Midbrain (tissue), 1 donor: Measurements from ENCODE around the gene RBM25.
A peak's percentile ranks its signal among the peaks of the same experiment; 100 is the strongest.

ENCODE experiments used
- DNase-seq: peaks from one replicate; lab custom pipeline; 2025; lab: John Stamatoyannopoulos, UW

Gene RBM25

GRCh38 chr14:73102806-73103497, 44.6 kb downstream of the RBM25 start:
- DNase-seq, result no peak

DNA sequence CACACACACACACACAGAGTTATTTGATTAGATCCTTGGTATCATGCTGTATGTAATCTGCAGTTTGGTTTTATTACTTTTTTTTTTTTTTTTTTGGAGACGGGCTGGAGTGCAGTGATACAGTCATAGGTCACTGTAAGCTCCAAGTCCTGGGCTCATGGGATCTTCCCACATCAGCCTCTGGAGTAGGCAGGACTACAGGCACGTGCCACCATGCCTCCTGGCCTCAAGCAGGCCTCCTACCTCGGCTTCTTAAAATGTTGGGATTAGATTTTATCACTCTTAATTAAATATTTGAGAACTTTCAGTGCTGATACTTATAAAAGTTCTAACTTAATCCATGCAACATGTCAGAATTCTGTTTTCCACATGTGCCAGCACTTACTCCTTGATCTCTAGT, 46.7 kb downstream of the RBM25 start:
- DNase-seq, result no peak

GRCh38 chr14:73105727-73106126, 47.4 kb downstream of the RBM25 start:
- DNase-seq, result no peak

DNA sequence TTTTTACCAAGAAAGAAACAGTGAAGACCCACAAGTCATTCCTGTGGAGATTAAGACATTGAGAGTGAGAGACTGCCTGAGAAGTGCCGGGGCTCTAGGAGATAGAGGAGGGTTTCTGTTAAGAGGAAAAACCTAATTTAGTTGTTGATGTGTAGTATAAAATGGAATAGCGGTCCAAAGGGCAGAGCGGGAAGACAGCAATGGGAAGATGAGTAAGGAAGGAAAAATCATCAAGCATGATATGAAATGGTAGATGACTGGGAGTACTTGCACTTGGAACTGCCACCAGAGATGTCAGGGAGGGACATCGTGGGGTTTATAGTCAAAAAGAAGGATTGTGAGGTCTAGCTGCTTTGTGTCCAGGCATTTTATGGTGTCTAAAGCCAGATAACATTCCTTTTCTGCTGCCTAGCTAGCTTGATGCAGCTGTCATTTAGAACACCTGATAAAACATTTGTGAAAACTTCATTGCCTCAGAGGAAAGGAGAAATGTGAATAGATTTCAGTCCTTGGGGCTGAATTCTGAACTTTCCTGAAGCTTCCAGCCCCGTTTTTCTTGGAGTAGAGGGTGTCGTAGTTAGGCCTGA, 57.8 kb downstream of the RBM25 start:
- no peak for DNase-seq

DNA sequence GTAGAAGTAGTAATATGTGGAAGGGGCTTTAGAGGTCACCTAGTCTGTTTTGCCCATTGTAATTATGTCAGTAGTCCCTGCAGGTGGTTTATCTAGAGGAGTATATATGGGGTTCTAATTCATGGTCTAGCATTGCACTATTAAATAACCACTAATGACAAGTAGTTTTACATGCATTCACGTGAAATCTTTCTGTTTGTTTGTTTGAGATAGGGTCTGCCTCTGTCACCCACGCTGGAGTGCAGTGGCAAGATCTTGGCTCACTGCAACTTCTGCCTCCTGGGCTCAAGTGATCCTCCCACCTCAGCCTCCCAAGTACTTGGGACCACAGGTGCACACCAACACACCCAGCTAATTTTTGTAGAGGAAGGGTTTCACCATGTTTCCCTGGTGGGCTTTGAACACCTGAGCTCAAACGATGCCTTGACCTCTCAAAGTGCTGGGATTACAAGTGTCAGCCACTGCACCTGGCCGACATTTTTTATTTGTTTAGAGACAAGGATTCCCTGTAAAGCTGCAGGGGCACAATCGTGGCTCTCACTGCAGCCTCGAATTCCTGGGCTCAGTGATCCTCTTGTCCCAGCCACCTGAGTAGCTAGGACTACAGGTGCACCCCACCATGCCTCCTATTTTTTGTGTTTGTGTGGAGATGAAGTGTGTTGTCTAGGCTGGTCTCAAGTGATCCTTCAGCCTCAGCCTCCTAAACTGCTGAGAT, 66.0 kb downstream of the RBM25 start:
- DNase-seq, result no peak

GRCh38 chr14:73125169-73125588, 66.8 kb downstream of the RBM25 start:
- DNase-seq, result no peak

DNA sequence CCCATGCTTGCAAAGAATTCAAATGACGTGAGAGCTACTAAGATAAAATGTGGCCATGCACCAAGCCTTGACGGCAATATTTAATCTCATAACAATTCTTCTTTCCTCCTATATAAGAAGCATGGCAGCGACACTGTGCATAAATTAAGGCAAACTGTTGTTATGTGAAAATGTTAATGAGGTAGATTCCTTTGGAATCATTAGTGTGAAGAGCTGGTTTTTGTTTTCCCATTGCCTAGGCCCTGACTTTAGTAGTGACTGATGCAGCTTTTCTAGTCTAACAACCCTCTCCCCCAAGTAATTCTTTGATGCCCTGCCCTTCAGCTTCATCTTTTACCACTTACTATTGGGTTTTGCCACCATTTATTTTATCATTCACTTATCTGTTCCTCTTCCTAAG, 67.4 kb downstream of the RBM25 start:
- DNase-seq, result no peak

- DNase-seq, result no peak
Observed at GRCh38 chr14:73133795-73134194, 75.5 kb downstream of the RBM25 start.

- DNase-seq, result no peak
Observed at GRCh38 chr14:73136085-73136386, 77.7 kb downstream of the RBM25 start.

DNA sequence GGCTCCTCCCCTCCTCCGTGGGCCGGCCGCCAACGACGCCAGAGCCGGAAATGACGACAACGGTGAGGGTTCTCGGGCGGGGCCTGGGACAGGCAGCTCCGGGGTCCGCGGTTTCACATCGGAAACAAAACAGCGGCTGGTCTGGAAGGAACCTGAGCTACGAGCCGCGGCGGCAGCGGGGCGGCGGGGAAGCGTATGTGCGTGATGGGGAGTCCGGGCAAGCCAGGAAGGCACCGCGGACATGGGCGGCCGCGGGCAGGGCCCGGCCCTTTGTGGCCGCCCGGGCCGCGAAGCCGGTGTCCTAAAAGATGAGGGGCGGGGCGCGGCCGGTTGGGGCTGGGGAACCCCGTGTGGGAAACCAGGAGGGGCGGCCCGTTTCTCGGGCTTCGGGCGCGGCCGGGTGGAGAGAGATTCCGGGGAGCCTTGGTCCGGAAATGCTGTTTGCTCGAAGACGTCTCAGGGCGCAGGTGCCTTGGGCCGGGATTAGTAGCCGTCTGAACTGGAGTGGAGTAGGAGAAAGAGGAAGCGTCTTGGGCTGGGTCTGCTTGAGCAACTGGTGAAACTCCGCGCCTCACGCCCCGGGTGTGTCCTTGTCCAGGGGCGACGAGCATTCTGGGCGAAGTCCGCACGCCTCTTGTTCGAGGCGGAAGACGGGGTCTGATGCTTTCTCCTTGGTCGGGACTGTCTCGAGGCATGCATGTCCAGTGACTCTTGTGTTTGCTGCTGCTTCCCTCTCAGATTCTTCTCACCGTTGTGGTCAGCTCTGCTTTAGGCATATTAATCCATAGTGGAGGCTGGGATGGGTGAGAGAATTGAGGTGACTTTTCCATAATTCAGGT, 78.3 kb downstream of the RBM25 start, which contains the start of gene PSEN1:
Gene PSEN1, plus strand, starts transcription at position 121 of the 839 bp plus-strand sequence. CDS start 11,513 bp downstream, outside the sequence.
- DNase-seq, result peak; percentile 97

GRCh38 chr14:73140811-73141323, 82.5 kb downstream of the RBM25 start:
- no peak for DNase-seq

GRCh38 chr14:73142216-73142615, 83.9 kb downstream of the RBM25 start:
- DNase-seq, result peak; percentile 51

DNA sequence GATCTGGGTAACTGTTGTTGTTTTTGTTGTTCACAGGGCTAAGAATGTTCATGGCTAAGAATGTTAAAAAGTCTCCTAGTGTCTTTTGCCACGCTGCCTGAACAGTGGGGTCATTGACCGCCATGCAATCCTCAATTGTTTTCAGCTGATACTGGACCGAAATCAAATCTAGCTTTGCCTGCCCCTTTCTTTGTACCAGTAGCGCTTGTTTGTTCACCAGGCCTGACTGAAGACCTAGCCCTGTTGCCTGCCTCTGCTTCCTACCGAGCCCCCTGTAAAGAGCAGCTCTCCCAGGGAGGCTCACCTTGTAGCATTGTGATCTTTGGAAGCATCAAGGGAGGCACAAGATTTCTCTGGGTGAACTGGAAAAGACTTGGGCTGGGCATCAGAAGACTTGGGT, 84.7 kb downstream of the RBM25 start:
- peak; percentile 83 for DNase-seq

- no peak for DNase-seq
Observed at GRCh38 chr14:73143617-73144016, 85.3 kb downstream of the RBM25 start.

DNA sequence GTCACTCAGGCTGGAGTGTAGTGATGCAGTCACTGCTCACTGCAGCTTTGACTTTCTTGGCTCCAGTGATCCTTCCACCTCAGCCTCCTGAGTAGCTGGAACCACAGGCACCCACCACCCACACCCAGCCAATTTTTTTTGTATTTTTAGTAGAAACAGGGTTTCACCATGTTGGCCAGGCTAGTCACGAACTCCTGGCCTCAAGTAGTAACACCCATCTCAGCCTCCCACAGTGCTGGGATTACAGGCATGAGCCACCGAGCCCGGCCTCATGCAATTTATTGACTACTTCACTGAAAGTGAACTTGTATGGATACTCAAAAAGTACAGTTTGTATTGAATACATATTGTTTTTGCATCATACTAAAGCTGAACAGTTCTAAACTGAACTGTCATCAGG, 87.0 kb downstream of the RBM25 start:
- no peak for DNase-seq

DNA sequence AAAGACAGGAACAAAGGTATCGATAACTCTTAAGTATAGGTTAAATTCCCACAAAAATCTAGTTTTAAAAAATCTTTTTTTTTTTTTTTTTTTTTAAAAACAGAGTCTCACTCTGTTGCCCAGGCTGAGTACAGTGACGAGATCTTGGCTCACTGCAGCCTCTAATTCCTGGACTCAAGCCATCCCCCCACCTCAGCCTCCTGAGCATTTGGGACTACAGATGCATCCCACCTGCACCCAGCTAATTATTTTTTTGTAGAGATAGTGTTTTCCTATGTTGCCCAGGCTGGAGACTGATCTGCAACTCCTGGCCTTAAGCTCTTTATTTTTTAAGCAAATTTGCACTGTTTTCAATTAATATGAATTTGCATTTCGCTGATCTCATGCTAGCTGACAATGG, 87.8 kb downstream of the RBM25 start:
- no peak for DNase-seq

- DNase-seq, result no peak
Observed at GRCh38 chr14:73149753-73150152, 91.4 kb downstream of the RBM25 start.

- DNase-seq, result no peak
Observed at GRCh38 chr14:73153272-73153671, 94.9 kb downstream of the RBM25 start.

- peak; percentile 21 for DNase-seq
Observed at GRCh38 chr14:73162251-73162650, 103.9 kb downstream of the RBM25 start.

- DNase-seq, result no peak
Observed at GRCh38 chr14:73166399-73166798, 108.1 kb downstream of the RBM25 start.

DNA sequence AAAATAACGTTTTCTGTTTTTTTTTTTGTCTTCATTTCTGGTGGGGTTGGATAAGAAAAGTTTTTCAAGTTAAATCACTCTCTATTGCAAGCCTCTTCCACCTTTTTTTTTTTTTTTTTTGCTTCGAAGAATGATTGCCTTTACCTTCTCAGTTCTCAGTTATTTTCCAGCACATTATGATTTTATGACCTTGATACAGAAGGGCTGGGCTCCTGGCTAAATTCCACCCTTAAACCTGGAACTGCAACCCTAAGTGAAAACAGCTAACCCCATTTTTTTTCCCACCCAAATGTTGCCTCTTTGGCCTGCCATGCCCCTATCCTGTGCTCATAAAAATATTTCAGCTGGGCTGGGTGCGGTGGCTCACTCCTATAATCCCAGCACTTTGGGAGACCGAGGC, 109.4 kb downstream of the RBM25 start:
- DNase-seq, result no peak

DNA sequence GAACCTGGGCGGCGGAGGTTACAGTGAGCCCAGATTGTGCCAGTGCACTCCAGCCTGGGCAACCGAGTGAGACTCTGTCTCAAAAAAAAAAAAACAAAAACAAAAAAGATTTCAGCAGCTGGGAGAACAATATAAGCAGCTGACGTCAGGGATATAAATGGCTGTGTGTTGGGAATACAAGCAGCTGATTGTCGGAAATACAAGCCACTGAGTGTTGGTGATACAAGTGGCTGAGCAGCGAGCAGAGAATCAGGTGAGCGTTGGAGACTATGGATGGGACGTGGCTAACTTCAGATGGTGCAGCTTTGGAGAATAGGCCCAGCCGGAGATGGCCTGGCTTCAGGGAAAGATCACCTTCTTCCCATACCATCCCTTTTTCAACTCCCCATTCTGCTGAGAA, 109.9 kb downstream of the RBM25 start:
- DNase-seq, result peak; percentile 85
